Measurements from ENCODE around the gene FMNL1. TPM values are rescaled to one million over a fixed set of nuclear protein-coding genes. Genes with fewer than 3 reads are reported as not detected.

FMNL1 gene
- polyA plus RNA-seq, 1 donor (not counting 4 experiments of a cell fraction or from before 2014, with no cell fraction given): 0.46 TPM

DNA sequence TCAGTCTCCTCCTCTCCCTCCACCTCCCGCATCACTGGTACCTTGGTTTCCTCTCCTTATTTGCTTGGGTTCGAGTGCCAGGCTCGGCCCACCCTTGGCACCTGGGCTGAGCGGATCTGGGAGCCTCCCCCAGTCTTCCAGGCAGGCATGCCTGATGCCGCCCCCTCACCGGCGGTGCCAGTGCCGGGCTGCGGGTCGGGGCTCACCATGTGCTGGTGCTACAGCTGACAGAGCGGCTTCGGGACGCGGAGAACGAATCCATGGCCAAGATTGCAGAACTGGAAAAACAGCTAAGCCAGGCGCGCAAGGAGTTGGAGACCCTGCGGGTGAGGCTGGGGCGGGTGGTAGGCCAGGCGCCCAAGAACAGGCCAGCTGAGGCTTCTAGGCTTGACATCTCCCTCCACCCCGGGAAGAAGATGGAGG lies 19.2 kb downstream of the FMNL1 start:
- TF ChIP-seq, protein P1, sequence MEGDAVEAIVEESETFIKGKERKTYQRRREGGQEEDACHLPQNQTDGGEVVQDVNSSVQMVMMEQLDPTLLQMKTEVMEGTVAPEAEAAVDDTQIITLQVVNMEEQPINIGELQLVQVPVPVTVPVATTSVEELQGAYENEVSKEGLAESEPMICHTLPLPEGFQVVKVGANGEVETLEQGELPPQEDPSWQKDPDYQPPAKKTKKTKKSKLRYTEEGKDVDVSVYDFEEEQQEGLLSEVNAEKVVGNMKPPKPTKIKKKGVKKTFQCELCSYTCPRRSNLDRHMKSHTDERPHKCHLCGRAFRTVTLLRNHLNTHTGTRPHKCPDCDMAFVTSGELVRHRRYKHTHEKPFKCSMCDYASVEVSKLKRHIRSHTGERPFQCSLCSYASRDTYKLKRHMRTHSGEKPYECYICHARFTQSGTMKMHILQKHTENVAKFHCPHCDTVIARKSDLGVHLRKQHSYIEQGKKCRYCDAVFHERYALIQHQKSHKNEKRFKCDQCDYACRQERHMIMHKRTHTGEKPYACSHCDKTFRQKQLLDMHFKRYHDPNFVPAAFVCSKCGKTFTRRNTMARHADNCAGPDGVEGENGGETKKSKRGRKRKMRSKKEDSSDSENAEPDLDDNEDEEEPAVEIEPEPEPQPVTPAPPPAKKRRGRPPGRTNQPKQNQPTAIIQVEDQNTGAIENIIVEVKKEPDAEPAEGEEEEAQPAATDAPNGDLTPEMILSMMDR (optimal IDR thresholded peaks at IDR 0.05 in 1 of 3, IDR thresholded peaks at IDR 0.05 in 1 of 3, conservative IDR thresholded peaks at IDR 0.05 in 1 of 3; ENCODE audit: extremely low read depth in 1 of 3, insufficient read depth in 2 of 3, low read length in 3 of 3): no peak
- TF ChIP-seq EZH2 (IDR thresholded peaks at IDR 0.05; ENCODE audit: low read length): no peak
- H3K27ac ChIP-seq (ENCODE audit: control insufficient read depth, insufficient read depth, low read length): no peak overlapping the region

DNA sequence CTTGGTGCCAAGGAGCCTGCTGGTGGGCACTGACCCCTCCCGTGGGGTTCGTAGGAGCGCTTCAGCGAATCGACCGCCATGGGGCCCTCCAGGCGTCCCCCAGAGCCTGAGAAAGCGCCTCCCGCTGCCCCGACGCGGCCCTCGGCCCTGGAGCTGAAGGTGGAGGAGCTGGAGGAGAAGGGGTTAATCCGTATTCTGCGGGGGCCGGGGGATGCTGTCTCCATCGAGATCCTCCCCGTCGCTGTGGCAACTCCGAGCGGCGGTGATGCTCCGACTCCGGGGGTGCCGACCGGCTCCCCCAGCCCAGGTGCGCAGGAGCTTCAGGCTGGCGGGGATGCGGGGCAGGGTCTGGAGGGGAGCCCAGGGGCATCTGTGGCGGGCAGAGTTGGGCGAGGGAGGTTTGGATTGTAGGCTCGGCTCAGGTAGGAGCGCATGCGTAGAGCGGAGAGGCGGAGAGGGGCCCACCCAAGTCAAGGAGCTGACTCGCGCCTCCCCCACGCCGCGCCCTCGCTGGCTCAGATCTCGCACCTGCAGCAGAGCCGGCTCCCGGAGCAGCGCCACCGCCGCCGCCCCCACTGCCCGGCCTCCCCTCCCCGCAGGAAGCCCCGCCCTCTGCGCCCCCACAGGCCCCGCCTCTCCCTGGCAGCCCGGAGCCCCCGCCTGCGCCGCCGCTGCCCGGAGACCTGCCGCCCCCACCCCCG lies 19.8 kb downstream of the FMNL1 start:
- Histone ChIP-seq H3K27ac (ENCODE audit: control insufficient read depth, insufficient read depth, low read length) (no peak overlapping the region), H3K4me2 (ENCODE audit: control insufficient read depth, extremely low read depth, insufficient read depth, low read depth, low read length) (peak overlapping the region; percentile 80), H3K36me3 (ENCODE audit: control insufficient read depth in 2 of 2, extremely low read depth in 1 of 2, insufficient read depth in 2 of 2, low read length in 2 of 2) (no peaks in the 10 kb centered on the region), H3K4me1 (ENCODE audit: control insufficient read depth, extremely low read depth, insufficient read depth, low read length) (peaks cover 13% of the 10 kb centered on the region), H4K20me1 (ENCODE audit: control insufficient read depth, extremely low read depth, insufficient read depth, low read length) (no peaks in the 10 kb centered on the region), H3K79me2 (ENCODE audit: control insufficient read depth, insufficient read depth, low read length) (no peaks in the 10 kb centered on the region), H3K9me3 (ENCODE audit: control insufficient read depth, low read depth, low read length) (no peaks in the 10 kb centered on the region), H2AFZ (ENCODE audit: control insufficient read depth, low read length) (peak overlapping the region; percentile 12), H3K27me3 (ENCODE audit: control insufficient read depth, extremely low read depth, insufficient read depth, low read length) (peaks cover 15% of the 10 kb centered on the region), H3K4me3 (ENCODE audit: control insufficient read depth in 2 of 3, extremely low read depth in 1 of 3, insufficient read depth in 2 of 3, low read depth in 1 of 3, low read length in 3 of 3) (peak overlapping the region; percentile 33 to 62 (median 52)), H3K9me1 (ENCODE audit: control insufficient read depth, extremely low read depth, insufficient read depth, low read length) (no peaks in the 10 kb centered on the region), H3K9ac (ENCODE audit: control insufficient read depth, extremely low read depth, insufficient read depth, low read length) (peak overlapping the region; percentile 15)
- DNase-seq (ENCODE audit: low read depth, low spot score): no peak
- FAIRE-seq: no peak
- TF ChIP-seq EZH2 (IDR thresholded peaks at IDR 0.05; ENCODE audit: low read length): peak; percentile 70
- TF ChIP-seq, protein P1 (optimal IDR thresholded peaks at IDR 0.05 in 1 of 3, IDR thresholded peaks at IDR 0.05 in 1 of 3, conservative IDR thresholded peaks at IDR 0.05 in 1 of 3; ENCODE audit: extremely low read depth in 1 of 3, insufficient read depth in 2 of 3, low read length in 3 of 3): no peak
- dilution Hi-C loops (cut with MboI; ENCODE audit: extremely low pct_ligation_motif_present, low sequenced_read_pairs): no loop called here

More for the DNA sequence above, 19.2 kb downstream of the FMNL1 start:
- peak overlapping the region; percentile 33 to 62 (median 52) for H3K4me3 ChIP-seq (ENCODE audit: control insufficient read depth in 2 of 3, extremely low read depth in 1 of 3, insufficient read depth in 2 of 3, low read depth in 1 of 3, low read length in 3 of 3)
- peak overlapping the region; percentile 80 for H3K4me2 ChIP-seq (ENCODE audit: control insufficient read depth, extremely low read depth, insufficient read depth, low read depth, low read length)
- H3K4me1 ChIP-seq (ENCODE audit: control insufficient read depth, extremely low read depth, insufficient read depth, low read length): peaks cover 13% of the 10 kb centered on the region
- no peak for DNase-seq (ENCODE audit: low read depth, low spot score)
- H3K27me3 ChIP-seq (ENCODE audit: control insufficient read depth, extremely low read depth, insufficient read depth, low read length): peaks cover 15% of the 10 kb centered on the region
- H3K36me3 ChIP-seq (ENCODE audit: control insufficient read depth in 2 of 2, extremely low read depth in 1 of 2, insufficient read depth in 2 of 2, low read length in 2 of 2): no peaks in the 10 kb centered on the region
- dilution Hi-C loops (cut with MboI; ENCODE audit: extremely low pct_ligation_motif_present, low sequenced_read_pairs): no loop called here
- no peak for FAIRE-seq
- no peaks in the 10 kb centered on the region for H3K9me3 ChIP-seq (ENCODE audit: control insufficient read depth, low read depth, low read length)
- peak overlapping the region; percentile 15 for H3K9ac ChIP-seq (ENCODE audit: control insufficient read depth, extremely low read depth, insufficient read depth, low read length)
- no peaks in the 10 kb centered on the region for H3K9me1 ChIP-seq (ENCODE audit: control insufficient read depth, extremely low read depth, insufficient read depth, low read length)
- H3K79me2 ChIP-seq (ENCODE audit: control insufficient read depth, insufficient read depth, low read length): no peaks in the 10 kb centered on the region
- H2AFZ ChIP-seq (ENCODE audit: control insufficient read depth, low read length): peak overlapping the region; percentile 12
- H4K20me1 ChIP-seq (ENCODE audit: control insufficient read depth, extremely low read depth, insufficient read depth, low read length): no peaks in the 10 kb centered on the region
